Measurements from ENCODE around the gene NTRK2.

- TF ChIP-seq CTCF (conservative IDR thresholded peaks at IDR 0.05 in 1 of 2, IDR thresholded peaks at IDR 0.05 in 1 of 2; ENCODE audit: extremely low read depth in 1 of 2, insufficient read depth in 1 of 2, low read depth in 1 of 2, low read length in 2 of 2), result no peak
- TF ChIP-seq EZH2 (IDR thresholded peaks at IDR 0.05; ENCODE audit: borderline replicate concordance, low read length), result no peak
Observed at GRCh38 chr9:84839541-84839940, 170.0 kb downstream of the NTRK2 start.

Data from mammary epithelial cell (primary cell).